Activated T-helper 17 cell treated with anti-CD3 and anti-CD28 coated beads, Interleukin-2, amount 50 U/mL, for 72 hours (primary cell): Measurements from ENCODE around the gene CEP55. TPM values are rescaled to one million over a fixed set of nuclear protein-coding genes. Genes with fewer than 3 reads are reported as not detected.
"Not testable (repeated sequence)": the region's sequence is repeated elsewhere in the genome, so short reads cannot be mapped to it uniquely, and the experiment has no call there.

Experiments
- ATAC-seq: fragments of 150-1000 bp; cut with Tn5 transposase; replicated peaks from 2 replicates; pipeline ENCODE4 v1.10.0; 2021; ENCODE audit warnings: mild to moderate bottlenecking, moderate library complexity
- H3K27ac Mint-ChIP-seq: one replicate; pipeline ENCODE4 v1.8.0; 2022; ENCODE audit warnings: mixed read lengths
- H3K27me3 Mint-ChIP-seq: one replicate; pipeline ENCODE4 v1.8.0; 2022; ENCODE audit warnings: mixed read lengths
- H3K36me3 Mint-ChIP-seq: one replicate; pipeline ENCODE4 v1.8.0; 2022; ENCODE audit warnings: low read depth, mild to moderate bottlenecking, mixed read lengths
- H3K4me1 Mint-ChIP-seq: one replicate; pipeline ENCODE4 v1.8.0; 2022; ENCODE audit warnings: mixed read lengths
- H3K4me3 Mint-ChIP-seq: one replicate; pipeline ENCODE4 v1.8.0; 2022; ENCODE audit warnings: mild to moderate bottlenecking, mixed read lengths
- H3K9me3 Mint-ChIP-seq: one replicate; pipeline ENCODE4 v1.8.0; 2022; ENCODE audit warnings: mixed read lengths
- total RNA-seq, 2 donors: library from RNA; stranded (reverse); gene quantifications; one replicate each; pipeline ENCODE4 v1.2.3, GENCODE V29; 2022

Gene CEP55
- total RNA-seq, 2 donors from 2014 or later = 47.8 to 73.8 TPM

DNA sequence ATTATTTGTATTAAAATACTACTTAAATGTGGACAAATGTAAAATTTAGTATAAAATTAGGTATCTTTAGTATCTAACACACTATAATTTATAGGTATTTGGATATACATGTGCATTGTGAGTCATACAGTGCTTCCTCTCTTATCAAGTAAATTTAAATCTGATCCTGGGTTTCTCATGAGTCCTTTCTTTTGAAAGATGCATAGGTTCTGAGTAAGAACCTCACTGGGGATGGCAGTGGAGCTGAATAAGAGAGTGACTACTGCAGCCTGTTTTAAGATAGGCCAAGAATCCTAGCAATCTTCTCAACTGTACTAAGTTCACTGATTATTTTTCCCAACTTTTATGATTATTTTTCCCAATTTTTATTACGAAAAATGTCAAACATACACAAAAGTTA lies 16.2 kb downstream of the CEP55 start:
- Mint-ChIP-seq H3K27me3 (no peaks in the 10 kb centered on the region), H3K36me3 (peaks cover 40% of the 10 kb centered on the region), H3K4me1 (peaks cover 8% of the 10 kb centered on the region), H3K9me3 (no peaks in the 10 kb centered on the region), H3K27ac (no peak overlapping the region), H3K4me3 (no peak overlapping the region)
- no peak for ATAC-seq

DNA sequence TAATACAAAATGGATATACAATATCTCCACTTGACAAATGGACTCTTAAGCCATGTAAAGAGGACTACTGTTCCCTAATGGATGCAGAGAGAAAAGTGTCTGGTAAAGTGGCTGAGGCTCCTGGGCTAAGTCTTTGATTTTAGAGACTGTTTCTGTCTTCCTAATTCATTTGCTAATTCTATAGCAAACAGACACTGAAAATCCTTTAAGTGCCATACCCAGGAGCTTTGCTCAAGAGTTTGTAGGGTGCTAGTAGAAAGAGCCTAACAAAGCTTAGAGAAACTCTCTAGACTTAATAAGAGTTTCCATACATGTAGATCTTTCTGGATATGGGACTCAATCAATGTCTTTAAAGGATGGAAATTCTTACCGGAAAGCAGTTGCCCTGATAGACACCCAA lies 16.7 kb downstream of the CEP55 start:
- no peak for ATAC-seq
- Mint-ChIP-seq H3K4me1 (peaks cover 8% of the 10 kb centered on the region), H3K27me3 (no peaks in the 10 kb centered on the region), H3K36me3 (peaks cover 36% of the 10 kb centered on the region), H3K4me3 (no peak overlapping the region), H3K27ac (no peak overlapping the region), H3K9me3 (no peaks in the 10 kb centered on the region)

GRCh38 chr10:93514521-93514920 lies 18.1 kb downstream of the CEP55 start:
- Mint-ChIP-seq H3K27me3 (no peaks in the 10 kb centered on the region), H3K9me3 (no peaks in the 10 kb centered on the region), H3K4me1 (peaks cover 4% of the 10 kb centered on the region), H3K27ac (no peak overlapping the region), H3K4me3 (no peak overlapping the region), H3K36me3 (peaks cover 36% of the 10 kb centered on the region)
- no peak for ATAC-seq

- Mint-ChIP-seq H3K27me3 (no peaks in the 10 kb centered on the region), H3K9me3 (no peaks in the 10 kb centered on the region), H3K36me3 (peaks cover 42% of the 10 kb centered on the region), H3K4me1 (no peaks in the 10 kb centered on the region), H3K4me3 (no peak overlapping the region), H3K27ac (no peak overlapping the region)
- ATAC-seq = no peak
Observed at GRCh38 chr10:93515071-93516005, 18.9 kb downstream of the CEP55 start.

DNA sequence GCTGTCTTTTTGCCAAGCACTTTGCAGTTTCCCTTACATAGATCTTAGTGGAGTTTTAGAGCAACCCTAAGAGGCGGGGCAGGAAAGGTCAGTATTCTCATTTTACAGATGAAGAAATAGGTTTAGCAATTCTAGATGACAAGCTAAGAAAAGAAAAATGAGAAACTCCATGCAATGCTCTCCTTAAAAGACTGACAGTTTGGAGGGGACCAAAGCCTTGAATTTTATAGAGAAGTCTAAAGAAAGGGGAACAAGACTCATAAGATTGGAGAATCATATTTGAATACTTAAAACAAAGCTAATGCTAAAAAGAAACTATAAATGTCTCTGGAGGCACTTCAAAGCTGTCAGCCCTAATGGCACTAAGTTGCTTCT lies 19.6 kb downstream of the CEP55 start:
- H3K9me3 Mint-ChIP-seq = no peaks in the 10 kb centered on the region
- no peaks in the 10 kb centered on the region for H3K27me3 Mint-ChIP-seq
- H3K4me3 Mint-ChIP-seq = no peak overlapping the region
- no peak overlapping the region for H3K27ac Mint-ChIP-seq
- ATAC-seq = no peak
- H3K4me1 Mint-ChIP-seq = no peaks in the 10 kb centered on the region
- peaks cover 43% of the 10 kb centered on the region for H3K36me3 Mint-ChIP-seq

- no peak for ATAC-seq
- H3K9me3 Mint-ChIP-seq = no peaks in the 10 kb centered on the region
- no peak overlapping the region for H3K4me3 Mint-ChIP-seq
- H3K4me1 Mint-ChIP-seq = no peaks in the 10 kb centered on the region
- H3K27ac Mint-ChIP-seq = no peak overlapping the region
- no peaks in the 10 kb centered on the region for H3K27me3 Mint-ChIP-seq
- peaks cover 48% of the 10 kb centered on the region for H3K36me3 Mint-ChIP-seq
Observed at GRCh38 chr10:93518531-93518930, 22.1 kb downstream of the CEP55 start.

- Mint-ChIP-seq H3K9me3 (no peaks in the 10 kb centered on the region), H3K4me3 (no peak overlapping the region), H3K27ac (no peak overlapping the region), H3K36me3 (no peaks in the 10 kb centered on the region), H3K4me1 (no peaks in the 10 kb centered on the region), H3K27me3 (peaks cover 14% of the 10 kb centered on the region)
- ATAC-seq = no peak
Observed at GRCh38 chr10:93535293-93535692, 38.9 kb downstream of the CEP55 start.

- H3K4me1 Mint-ChIP-seq, H3K36me3 Mint-ChIP-seq, H3K4me3 Mint-ChIP-seq, H3K27ac Mint-ChIP-seq, ATAC-seq, H3K9me3 Mint-ChIP-seq, H3K27me3 Mint-ChIP-seq: not testable (repeated sequence)
Observed at GRCh38 chr10:93540871-93541270, 44.5 kb downstream of the CEP55 start.

DNA sequence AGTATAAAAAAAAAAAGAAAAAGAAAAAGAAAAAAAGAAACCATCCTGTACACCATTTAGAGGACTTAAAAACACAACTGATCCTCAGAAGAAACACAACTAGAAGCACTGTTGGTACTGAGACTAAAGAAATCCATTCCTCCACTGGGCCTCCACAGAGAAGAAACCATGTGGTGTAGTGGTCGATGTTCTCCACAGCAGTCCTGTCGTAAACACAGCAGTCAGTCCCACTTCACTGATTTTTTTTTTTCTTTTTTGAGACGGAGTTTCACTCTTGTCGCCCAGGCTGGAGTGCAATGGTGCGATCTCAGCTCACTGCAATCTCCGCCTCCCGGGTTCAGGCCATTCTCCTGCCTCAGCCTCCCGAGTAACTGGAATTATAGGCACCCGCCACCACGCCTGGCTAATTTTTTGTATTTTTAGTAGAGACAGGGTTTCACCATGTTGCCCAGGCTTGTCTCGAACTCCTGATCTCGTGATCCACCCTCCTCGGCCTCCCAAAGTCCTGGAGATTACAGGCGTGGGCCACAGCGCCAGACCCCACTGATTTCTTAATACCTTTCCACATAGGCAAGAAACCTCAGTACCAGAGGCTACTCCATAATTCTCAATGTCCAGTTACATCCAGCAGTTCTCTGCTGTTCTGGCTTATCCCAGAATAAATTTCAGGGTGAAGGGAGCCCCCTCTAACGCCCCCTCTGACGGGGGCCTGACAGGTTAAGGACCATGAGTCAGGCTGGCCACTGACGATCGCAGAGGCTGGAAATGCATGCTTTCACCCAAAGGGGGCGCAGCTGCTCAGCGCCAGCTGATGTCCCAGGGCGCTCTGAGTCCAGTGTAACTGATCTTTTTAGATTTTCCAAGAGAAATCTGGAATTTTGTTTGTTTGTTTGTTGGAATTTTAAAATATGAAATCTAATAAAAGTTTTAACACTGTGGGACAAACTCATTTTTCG lies 45.3 kb downstream of the CEP55 start:
- Mint-ChIP-seq H3K27ac (no peak overlapping the region), H3K4me3 (no peak overlapping the region), H3K36me3 (no peaks in the 10 kb centered on the region), H3K4me1 (no peaks in the 10 kb centered on the region), H3K9me3 (no peaks in the 10 kb centered on the region), H3K27me3 (peaks cover 3% of the 10 kb centered on the region)
- peak; percentile 34 for ATAC-seq

GRCh38 chr10:93542358-93542791 lies 46.0 kb downstream of the CEP55 start:
- Mint-ChIP-seq H3K9me3 (no peaks in the 10 kb centered on the region), H3K27ac (no peak overlapping the region), H3K27me3 (peaks cover under 1% of the 10 kb centered on the region), H3K4me3 (no peak overlapping the region), H3K36me3 (no peaks in the 10 kb centered on the region), H3K4me1 (no peaks in the 10 kb centered on the region)
- ATAC-seq = no peak

DNA sequence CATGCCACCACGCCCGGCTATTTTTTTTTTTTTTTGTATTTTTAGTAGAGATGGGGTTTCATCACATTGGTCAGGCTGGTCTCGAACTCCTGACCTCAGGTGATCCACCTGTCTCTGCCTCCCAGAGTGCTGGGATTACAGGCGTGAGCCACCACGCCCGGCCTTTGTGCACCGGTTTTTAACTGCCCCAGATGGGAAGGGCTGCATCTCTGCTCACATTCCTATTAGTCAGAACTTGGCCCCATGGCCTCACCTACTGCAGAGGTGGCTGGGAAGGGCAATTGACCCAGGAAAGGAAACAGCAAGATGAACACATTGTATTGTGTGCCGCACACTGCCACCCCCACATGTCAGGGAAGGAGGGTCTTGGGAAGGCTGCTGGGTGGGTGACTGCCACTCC lies 50.6 kb downstream of the CEP55 start:
- H3K4me1 Mint-ChIP-seq, H3K4me3 Mint-ChIP-seq, H3K27me3 Mint-ChIP-seq, H3K9me3 Mint-ChIP-seq, H3K36me3 Mint-ChIP-seq, ATAC-seq, H3K27ac Mint-ChIP-seq: not testable (repeated sequence)

DNA sequence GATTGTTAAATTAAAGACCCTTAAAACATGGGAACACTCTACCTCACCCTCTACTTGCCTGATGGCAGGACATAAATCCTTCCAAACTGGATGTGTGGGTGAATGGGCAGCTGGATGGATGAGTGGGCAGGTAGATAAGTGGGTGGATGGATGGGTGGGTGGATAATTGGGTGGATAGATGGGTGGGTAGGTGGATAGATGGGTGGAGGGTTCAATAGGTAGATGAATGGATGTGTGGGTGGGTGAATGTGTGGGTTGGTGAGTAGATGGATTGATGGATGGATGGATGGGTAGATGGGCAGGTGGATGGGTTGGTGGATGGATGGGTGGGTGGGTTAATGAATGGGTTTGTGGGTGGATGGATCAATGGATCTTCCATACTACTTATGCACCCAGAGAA lies 51.1 kb downstream of the CEP55 start:
- H3K4me1 Mint-ChIP-seq = no peaks in the 10 kb centered on the region
- no peak for ATAC-seq
- no peak overlapping the region for H3K27ac Mint-ChIP-seq
- no peaks in the 10 kb centered on the region for H3K27me3 Mint-ChIP-seq
- H3K36me3 Mint-ChIP-seq = no peaks in the 10 kb centered on the region
- H3K9me3 Mint-ChIP-seq = no peaks in the 10 kb centered on the region
- H3K4me3 Mint-ChIP-seq = no peak overlapping the region

- Mint-ChIP-seq H3K27ac (no peak overlapping the region), H3K27me3 (no peaks in the 10 kb centered on the region), H3K36me3 (no peaks in the 10 kb centered on the region), H3K9me3 (no peaks in the 10 kb centered on the region), H3K4me3 (no peak overlapping the region), H3K4me1 (no peaks in the 10 kb centered on the region)
- ATAC-seq = no peak
Observed at GRCh38 chr10:93548376-93549071, 52.1 kb downstream of the CEP55 start.

GRCh38 chr10:93550606-93551005 lies 54.2 kb downstream of the CEP55 start:
- Mint-ChIP-seq H3K4me1 (no peaks in the 10 kb centered on the region), H3K36me3 (no peaks in the 10 kb centered on the region), H3K9me3 (no peaks in the 10 kb centered on the region), H3K27me3 (peaks cover 3% of the 10 kb centered on the region), H3K27ac (no peak overlapping the region), H3K4me3 (no peak overlapping the region)
- ATAC-seq = no peak
